HG03457 (cell line): ENCODE measurements around the gene ITPR1.

Experiments used
- ATAC-seq: cut with Tn5 transposase; IDR thresholded peaks from one replicate; pipeline ENCODE4 v1.9.1; 2021; ENCODE audit warnings: moderate number of reproducible peaks; ENCODE audit not compliant: unreplicated experiment

The ITPR1 gene

GRCh38 chr3:4478261-4478660, 14.9 kb upstream of the ITPR1 start:
- no peak for ATAC-seq

DNA sequence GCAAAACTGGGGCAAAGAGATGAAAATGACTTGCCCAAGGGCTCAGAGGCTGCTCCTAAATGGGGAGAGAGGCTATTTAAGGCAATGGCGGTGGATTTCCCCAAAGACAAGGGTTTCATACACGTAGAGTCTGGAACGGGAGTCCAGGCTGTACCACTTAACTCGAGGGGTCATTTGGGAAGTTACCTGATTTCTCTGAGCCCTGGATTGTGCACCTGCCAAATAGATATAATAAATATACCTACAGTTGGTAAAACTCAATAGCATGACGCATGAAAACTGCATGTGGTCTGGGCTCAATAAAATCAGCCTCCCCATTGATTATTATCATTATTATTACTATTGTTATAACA, 1.3 kb upstream of the ITPR1 start:
- no peak for ATAC-seq

DNA sequence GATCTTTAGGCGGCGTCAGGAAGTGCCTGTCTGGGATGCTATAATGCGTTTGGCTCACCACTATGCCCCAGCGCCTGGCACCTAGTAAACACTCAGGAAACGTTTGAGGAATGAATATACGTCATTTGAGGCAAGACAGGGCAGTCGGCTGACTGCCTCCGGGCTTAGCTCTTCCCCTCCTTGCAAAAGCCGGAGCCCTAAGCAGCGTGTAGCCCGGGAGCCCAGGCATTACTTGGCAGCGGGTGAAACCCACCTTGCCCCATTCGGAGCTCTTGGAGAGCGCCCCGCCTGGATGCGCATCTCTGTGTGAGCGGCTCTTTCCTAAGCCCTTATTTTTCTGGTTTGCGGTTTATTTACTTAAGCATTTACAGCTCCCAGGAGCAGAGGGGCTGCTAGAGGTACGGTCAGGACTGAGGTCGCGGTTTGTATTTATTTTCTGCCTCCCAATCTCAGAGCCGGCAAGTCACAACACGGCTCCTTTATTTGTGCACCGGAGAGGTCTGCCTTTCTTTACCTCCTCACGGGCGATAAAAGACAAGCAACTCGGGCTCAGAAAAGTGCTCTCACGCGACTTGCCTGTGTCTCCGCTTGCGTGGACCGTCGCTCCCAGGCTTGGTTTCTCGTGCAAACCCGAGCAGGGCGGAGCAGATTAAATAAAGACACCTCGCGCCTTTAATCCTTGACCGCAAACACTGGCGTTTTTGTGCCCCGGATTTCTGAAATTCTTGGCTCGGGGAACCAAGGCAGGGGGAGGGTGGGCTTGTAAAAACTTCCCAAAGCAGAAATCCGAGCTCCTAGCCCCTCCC, 737 bp upstream of the ITPR1 start:
- no peak for ATAC-seq

DNA sequence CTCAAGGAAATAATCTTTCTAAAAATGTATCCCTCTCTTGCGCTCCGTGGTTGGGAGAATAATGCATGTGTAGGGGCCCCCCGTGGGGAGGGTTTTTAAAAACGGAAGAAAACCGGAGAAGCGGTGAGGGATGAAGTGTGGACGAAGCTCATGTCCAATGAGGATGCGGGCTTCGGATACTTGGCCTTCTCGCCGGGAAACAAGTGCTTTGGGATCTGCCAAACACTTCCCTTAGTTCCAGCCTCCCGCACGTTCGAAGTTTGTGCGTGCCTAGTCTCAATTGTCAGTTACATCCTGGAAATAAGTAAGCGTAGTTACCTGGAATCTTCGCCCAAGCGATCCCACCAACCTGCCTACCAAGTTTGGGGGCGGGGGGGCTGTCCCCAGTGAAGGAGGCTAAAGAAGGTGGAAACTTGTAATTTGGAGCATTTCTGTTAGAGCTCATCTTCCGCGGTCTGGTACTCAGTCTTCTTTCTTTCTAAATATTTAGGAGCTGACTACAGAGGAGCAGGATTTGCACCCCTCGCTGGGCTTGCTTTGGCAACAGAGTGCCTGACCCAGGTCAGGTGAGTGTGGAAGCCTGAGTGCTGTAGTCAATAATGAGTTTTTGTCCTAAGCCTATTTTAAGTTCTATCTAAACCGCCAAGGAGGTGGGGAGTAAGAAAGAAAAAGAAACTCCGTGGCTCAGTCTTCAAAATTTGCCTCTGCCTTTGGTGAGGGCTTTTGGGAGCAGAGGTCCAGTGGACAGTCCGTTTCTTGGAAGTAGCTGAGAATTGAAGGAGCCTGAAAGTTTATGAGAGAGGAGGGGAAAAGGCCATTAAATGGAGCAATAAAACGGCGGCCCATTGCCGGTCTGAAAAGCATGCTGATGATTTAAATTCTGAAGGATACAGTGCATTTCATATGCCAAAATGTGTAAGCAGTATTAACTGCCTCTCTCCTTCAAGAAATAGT, 1.1 kb downstream of the ITPR1 start:
- ATAC-seq: peak; percentile 0

DNA sequence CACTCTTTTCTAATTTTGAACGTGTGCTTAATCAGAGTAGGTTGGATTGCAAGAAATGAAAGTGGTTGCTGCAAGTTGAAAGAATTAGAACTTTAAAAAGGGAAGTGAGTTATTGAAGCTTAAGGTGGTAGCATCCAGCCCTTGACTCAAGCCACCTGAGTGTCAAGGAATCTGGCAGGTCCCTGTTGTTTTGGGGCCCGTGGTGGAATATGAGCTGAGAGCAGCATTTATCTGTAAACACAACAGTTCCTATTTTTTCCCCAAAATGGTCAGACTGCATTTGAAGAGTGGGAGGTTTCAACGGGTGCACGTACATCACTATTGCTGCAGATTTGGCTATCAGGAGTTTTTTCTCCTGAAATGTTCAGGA, 1.7 kb downstream of the ITPR1 start:
- ATAC-seq: no peak

DNA sequence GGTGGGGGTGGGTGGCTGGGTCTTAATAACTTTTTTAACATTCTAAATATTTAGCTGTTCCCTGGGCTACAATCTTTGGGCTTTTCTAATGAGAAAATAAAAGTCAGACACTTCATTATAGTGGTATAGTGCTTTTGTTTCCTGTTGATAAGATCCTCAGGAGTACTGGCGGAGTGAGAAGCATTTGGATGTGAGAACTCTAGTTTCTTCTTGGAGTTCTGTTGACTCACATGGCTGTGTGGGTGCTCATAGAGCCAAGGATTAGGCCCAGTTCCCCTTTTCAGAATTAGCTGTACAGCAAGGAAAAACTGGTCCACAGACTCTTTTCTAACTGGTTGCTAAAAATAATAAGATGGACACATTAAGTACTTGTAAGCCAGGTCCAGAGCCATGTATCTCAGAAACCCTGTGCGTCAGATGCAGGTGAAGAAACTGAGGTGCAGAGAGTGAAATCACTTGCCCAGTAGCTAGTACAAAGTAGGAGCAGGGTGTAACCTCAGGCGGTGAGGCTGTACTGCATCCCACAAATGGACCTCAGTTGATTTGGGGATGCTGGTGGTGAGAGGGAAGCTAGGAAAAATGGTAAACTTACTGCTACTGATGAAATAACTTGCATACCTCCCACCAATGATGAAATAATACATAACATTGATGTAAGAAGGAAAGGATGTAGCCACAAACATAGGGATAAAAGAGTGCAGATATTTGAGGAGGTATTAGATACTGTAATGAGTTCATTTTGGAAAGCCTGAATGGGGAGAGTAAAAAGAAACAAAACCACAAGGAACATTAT, 2.3 kb downstream of the ITPR1 start:
- ATAC-seq: no peak

DNA sequence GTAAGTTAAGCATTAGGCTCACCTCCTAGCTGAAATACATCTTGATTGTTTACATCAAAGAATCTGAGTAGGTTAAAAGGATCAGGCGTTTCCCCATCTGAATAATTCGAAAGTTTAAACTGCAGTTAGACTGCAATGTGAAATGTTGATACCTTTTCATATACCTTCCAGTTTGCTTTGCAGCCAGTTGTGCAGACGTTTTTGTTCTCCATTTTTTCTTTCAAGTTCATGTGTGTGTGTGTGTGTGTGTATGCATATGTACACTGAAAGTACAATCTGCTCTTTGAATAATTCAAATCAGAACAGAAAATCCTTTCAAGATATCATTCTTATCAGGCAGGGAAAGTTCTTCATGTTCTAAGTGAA, 2.9 kb downstream of the ITPR1 start:
- ATAC-seq: no peak

GRCh38 chr3:4497005-4497692, 4.0 kb downstream of the ITPR1 start:
- ATAC-seq: no peak

DNA sequence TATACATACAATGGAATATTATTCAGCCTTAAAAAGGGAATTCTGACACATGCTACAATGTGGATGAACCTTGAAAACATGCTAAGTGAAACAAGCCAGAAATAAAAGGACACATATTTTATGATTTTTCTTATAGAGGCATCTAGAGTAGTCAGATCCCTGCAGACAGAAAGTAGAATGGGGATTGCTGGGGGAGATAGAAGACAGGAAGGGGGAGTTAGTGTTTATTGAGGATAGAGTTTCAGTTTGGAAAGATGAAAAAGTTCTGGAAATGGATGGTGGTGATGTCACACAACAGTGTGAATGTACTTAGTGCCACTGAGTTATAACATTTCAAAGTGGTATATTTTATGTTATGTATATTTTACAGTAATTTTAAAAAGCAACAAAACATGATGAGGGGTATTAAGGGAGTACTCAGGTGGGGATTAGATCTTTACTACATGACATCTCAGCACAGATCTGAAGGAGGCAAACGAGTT, 4.7 kb downstream of the ITPR1 start:
- no peak for ATAC-seq

- ATAC-seq: no peak
Observed at GRCh38 chr3:4498446-4498845, 5.3 kb downstream of the ITPR1 start.

DNA sequence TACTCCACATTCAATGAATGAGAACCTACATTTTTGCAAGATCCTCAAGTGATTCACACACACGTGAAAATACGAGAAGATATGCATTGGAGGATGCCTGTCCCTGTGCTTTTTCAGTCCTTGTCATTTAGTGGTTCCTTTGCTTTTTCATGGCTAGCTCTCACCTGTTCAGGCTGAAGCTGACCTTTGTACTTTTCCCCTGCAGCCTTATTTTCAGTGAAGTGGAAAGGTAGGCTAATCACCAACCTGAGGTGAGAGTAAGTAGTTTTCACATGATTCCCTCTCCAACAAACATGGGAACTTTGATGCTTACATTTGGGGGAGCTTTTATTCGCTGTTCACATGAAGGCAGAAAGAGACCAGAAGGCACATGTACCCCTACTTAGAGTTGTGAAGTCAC, 8.3 kb downstream of the ITPR1 start:
- no peak for ATAC-seq

DNA sequence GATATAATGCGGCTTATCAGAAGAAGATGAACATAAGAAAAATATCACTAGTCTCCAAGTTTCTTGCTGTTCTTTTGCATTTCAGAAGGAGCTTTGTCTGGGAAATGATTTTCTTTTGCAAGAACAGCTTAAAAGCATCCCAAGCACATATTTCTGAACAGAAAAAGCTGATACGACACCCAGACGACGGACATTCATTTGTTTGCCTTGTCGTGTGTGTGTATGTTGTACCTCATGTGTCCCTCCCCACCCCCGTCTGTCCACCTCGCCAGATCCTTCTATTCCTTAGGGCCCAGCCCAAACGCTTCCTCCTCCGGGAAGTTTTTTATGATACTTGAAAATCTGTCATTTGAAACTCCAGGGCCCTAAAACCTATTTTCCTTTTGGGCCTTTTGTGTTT, 8.8 kb downstream of the ITPR1 start:
- no peak for ATAC-seq

DNA sequence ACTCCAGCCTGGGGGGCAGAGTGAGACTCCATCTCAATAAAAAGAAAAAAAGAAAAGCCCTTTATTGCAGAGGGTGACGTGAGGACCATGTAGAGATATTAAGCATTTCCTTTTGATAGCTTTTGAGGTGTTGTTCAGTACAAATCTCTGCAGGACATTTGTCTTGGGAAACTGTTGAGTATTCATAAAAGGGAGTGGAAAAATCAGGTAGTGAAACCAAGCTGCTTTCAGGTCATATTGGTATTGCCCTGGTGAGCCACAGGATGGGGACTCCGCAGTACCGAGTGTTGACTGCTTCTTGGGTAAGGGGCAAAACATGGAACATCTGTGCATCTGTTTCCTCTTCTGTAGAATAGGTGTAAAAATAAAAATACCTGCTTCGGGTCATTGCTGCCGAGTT, 9.9 kb downstream of the ITPR1 start:
- ATAC-seq: peak; percentile 48

DNA sequence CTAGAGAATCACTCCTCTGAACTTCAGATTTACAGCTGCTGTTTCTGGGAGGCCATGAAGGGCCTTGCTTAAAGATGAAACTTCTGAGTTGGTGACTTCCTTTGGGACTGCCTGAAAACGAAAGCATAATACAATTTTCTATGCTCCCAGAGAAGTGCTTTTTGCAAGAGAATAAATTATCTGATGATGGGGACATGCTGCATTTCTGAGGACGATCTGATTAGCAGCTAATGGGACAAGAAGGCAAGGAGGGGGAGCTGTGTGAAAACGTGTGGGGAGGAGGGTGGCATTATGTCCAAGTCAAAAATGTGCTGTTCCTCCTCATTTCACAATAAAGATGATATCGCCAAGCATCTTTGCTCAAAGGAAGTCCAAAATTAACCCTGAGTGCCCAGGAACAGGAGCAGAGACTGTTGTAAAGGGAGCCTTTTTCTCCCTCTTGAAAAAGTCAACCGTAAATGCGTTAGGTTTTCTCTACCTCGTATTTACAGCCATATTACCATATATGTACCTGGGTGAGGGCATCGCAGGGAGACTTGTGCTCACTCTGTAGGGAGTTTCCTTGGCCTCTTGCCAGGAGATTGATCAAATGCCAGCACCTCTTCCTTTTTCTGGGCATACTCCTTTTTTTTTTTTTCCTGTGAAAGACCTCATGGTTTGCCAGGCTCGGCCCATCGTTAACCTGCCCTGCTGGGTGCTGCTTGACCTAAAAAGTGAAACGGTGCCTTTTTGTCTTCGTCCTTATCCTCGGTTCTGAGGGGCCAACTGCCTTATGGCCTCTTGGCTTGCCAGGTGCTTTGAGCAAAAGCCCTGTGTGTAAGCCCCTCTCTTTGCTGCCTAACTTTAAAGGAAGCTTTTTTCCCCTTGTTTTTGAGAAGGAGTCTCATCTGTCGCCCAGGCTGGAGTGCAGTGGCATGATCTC, 11.5 kb downstream of the ITPR1 start:
- ATAC-seq: no peak

GRCh38 chr3:4505688-4506558, 12.8 kb downstream of the ITPR1 start:
- no peak for ATAC-seq

- ATAC-seq: no peak
Observed at GRCh38 chr3:4506559-4507023, 13.4 kb downstream of the ITPR1 start.

DNA sequence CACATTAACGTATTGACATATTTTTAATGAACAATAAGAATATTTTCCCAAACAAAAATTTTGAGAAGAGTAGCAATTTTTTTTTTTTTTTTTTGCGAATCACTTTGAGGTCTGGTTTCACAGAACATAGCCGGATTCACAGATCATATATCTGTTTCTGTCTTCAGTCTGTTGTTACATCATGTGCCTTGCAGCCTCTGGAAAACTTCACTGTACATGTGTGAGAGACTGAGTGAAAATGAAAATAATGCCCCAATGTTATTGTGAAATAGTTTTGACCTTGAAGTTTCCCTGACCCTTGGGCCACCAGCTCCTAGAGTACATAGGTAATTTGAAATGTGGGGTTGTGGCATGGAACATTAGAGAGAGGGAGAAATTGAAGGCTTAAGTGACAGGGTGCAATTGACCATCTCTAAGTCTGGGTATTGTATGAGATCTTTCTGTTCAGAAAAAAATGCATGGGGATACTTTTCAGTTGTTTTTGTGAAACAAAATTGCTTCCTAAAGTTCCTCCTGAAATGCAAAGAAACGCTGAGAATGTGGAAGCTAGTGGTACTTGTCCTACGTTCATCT, 14.0 kb downstream of the ITPR1 start:
- ATAC-seq: no peak
